Activated CD8-positive, alpha-beta memory T cell treated with anti-CD3 and anti-CD28 coated beads, Interleukin-2, amount 50 U/mL, for 24 hours (primary cell): Measurements from ENCODE around the gene NDN.
"Not testable (repeated sequence)": the region's sequence is repeated elsewhere in the genome, so short reads cannot be mapped to it uniquely, and the experiment has no call there.

Experiments used
- DNase-seq: peaks from one replicate; pipeline ENCODE4 v3.0.0-alpha.2; 2020; ENCODE audit errors: extremely low read depth

NDN gene, protein sequence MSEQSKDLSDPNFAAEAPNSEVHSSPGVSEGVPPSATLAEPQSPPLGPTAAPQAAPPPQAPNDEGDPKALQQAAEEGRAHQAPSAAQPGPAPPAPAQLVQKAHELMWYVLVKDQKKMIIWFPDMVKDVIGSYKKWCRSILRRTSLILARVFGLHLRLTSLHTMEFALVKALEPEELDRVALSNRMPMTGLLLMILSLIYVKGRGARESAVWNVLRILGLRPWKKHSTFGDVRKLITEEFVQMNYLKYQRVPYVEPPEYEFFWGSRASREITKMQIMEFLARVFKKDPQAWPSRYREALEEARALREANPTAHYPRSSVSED

DNA sequence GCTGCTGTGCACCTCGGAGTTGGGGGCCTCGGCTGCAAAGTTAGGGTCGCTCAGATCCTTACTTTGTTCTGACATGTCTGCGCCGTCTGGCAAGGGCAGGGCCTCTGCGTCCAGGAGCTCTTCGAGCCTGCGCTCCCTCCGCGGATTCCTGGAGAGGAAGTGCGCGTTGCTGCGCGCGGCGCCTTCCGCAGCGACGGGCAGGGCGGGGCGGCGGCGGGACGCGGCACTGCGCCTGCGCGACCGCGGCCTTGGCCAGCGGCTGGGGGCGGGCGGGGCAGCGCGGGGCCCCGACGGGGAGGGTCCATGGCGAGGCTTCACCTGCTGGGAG, at the start of gene NDN:
Gene NDN, minus strand, starts transcription at position 163 of the 328 bp plus-strand sequence. Its CDS starts 88 bp downstream, at position 75.
- DNase-seq = no peak

DNA sequence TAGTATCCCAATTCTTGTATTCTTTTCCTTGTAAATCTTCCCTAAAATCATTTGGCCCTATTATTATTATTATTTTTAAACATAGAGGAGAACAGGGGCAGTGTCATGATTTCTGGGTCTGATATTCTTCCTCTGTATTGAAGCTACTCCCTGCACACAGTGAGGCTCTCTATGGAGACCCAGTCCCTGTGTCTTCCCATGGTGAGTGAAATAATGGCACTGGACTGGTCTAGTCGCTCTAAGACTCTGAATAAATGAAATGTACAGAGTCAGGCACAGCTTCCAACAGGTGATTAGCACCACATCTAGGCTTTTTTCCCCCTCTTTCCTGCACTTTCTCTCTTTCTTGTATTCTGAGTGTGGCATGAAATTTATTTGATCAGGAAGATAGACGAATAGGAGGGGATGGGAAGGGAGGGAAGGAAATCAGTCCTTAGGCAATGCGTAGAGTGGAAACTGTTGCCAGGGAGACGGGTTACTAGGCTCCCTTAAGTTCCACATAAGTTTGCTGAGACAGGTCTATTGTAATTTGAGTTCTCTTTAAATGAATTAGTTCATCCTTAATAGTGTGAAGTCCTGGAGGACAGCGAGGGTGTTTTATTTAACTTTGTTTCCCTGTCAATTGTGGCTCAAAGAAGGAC, 49.0 kb upstream of the NDN start:
- no peak for DNase-seq

DNA sequence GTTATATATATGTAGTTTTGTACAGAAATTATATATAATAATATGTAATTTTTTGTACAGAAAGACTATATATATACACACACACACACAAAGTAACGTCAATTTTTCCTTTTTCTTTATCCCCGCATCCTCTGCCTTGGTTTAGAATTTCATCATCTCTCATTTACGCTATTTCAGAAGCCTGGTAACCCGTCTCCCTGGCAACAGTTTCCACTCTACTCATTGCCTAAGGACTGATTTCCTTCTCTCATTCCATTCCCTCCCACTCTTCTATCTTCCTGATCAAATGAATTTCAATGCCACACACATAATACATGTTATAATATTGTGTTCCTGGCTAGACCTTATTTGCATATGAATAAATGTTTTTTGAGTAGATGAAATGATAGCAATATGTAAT, 47.8 kb upstream of the NDN start:
- DNase-seq = no peak

DNA sequence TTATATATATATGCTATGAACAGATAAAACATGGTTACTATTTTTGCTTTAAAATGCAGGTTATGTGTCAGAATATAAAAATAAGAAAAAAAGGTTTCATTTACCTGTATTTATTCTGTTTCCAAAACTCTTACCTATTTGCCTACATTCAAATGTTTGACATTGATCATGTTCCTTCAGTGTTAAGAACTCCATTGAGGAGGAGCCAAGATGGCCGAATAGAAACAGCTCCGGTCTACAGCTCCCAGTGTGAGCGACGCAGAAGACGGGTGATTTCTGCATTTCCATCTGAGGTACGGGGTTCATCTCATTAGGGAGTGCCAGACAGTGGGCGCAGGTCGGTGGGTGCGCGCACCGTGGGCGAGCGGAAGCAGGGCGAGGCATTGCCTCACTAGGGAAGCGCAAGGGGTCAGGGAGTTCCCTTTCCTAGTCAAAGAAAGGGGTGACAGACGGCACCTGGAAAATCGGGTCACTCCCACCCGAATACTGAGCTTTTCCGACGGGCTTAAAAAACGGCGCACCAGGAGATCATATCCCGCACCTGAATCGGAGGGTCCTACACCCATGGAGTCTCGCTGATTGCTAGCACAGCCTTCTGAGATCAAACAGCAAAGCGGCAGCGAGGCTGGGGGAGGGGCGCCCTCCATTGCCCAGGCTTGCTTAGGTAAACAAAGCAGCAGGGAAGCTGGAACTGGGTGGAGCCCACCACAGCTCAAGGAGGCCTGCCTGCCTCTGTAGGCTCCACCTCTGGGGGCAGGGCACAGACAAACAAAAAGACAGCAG, 27.0 kb upstream of the NDN start:
- not testable (repeated sequence) for DNase-seq

DNA sequence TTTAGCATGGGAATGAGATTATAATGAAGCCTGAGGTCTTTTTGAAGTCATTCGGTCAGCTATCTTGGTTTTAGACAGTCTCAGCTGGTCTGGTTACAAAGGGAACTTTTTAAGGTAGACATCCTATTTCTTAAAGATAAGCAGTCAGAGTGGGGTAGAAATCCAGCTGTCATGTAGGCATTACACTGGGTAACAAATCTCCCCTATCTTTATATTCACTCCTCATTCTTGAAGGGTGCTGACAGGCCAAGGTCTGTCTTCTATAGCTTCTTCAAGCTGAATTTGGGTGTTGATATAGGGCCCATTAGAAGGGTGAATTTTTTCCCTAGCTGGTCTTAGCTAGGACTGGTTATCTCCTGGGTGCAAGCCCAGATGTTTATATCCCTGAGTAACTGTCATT, 21.2 kb upstream of the NDN start:
- no peak for DNase-seq

DNA sequence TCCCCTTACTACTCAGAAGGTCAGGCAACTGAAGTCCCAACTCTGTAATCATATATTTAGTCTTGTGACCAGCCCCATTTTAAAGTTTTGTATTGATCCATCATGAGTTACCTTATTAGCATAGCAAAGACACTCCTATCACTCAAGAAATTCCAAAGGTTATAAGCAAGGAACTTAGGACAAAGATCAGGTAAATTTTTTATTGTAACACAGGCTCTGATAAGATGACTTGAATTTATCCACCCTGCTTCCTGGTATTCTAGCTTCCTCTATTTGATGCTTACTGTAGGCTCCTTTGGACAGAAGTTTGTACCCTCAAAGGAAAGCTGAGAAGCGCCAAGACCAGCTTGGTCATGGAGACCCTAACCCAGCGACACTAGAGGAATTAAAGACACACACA, 8.2 kb upstream of the NDN start:
- no peak for DNase-seq

DNA sequence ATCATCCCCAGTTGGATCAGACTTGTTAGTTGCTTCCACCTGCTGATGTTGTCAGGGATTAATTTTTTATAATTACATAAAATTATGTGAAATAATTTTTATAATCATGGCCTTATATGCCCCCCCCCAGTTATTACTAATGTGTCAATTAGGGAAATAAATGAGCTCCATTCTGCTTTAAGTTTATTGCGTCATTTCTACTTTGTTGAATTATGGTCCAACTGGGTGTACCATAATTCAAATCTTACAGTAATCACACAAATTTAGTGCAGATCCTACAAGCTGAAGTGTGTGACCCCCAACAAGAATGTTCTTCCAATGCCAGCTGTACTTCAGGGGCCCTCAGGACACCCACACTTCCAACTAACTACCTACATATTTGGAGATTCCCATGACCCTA, 7.5 kb upstream of the NDN start:
- DNase-seq = no peak

DNA sequence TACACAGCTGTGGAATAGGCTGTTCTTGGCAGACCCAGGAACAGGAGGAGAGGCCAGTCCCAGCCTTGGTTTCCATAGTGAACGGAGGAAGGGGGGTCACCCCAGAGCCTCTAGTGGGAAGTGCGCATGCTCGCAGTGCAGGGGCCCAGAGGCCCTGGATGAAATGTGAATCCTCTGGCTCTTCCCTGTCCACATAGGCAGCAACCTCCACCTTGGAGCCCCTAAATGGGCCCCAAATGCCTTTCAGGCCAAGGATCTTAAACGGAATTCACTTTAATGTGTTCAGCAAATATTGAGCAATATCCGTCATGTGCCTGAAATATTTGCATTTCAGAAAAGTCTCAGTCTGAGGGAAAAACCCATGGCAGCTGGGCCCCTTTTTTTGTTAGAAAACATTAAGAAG, 3.3 kb upstream of the NDN start:
- DNase-seq = no peak

DNA sequence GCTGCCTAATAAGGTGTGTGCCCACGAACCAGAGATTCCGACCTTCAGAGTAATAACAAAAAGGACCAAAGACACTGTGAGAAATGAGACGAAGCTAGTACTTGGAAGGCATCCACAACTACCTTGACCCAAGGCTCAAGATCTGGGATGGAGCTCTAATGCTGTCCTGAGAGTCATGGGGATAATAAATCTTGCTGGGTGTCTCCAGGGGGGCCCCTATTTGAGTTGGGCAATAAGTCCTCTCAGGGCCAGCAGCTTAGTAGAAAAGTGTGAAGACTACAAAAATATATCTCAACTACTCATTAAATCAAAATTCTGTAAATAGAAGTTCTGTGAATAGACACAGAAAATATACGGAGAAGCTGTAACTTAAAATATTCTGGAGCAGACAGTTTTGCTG, 2.9 kb upstream of the NDN start:
- no peak for DNase-seq

DNA sequence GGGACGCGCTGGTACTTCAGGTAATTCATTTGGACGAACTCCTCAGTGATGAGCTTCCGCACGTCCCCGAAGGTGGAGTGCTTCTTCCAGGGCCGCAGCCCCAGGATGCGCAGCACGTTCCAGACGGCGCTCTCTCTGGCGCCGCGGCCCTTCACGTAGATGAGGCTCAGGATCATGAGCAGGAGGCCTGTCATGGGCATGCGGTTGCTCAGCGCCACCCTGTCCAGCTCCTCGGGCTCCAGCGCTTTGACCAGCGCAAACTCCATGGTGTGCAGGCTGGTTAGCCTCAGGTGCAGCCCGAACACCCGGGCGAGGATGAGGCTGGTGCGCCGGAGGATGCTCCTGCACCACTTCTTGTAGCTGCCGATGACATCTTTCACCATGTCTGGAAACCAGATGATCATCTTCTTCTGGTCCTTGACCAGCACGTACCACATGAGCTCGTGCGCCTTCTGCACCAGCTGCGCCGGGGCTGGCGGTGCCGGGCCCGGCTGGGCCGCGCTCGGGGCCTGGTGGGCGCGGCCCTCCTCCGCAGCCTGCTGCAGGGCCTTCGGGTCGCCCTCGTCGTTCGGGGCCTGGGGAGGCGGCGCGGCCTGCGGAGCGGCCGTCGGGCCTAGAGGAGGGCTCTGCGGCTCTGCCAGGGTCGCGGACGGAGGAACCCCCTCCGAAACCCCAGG, 501 bp downstream of the NDN start:
- no peak for DNase-seq

DNA sequence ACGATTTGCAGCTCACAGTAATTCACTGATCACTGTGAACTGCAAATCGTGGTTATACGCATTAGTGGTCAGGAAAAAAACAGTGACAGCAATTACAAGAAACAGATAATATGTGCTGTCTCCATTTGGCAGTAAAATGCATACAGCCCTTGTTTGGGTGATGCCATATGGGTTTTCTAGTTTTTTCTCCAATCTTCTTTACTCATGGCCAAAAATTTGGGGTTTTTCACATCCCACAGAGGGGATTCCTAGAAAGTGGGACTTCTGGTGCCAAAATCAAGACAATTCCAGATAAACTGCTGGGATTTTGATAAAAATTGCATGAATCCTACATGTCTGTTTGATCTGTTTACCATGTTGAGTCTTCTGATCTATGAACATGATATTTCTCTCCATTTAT, 15.6 kb downstream of the NDN start:
- DNase-seq = no peak

DNA sequence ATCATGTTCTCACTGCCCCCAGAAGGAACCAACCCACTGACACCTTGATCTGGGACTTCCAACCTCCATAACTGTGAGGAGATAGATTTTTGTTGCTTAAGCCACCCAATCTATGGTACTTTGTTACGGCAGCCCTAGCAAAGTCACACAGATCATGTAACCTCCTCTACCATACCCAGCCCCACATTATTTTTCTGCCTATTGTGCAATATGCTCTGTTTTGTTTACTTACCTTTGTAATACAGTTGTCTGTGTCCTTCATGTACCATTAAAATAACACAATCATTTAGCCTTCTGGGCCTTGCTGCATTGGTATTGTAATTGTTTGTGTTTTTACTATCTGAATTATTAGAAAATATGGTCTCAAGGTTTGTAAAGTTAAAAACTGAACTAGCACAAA, 16.1 kb downstream of the NDN start:
- DNase-seq = no peak

DNA sequence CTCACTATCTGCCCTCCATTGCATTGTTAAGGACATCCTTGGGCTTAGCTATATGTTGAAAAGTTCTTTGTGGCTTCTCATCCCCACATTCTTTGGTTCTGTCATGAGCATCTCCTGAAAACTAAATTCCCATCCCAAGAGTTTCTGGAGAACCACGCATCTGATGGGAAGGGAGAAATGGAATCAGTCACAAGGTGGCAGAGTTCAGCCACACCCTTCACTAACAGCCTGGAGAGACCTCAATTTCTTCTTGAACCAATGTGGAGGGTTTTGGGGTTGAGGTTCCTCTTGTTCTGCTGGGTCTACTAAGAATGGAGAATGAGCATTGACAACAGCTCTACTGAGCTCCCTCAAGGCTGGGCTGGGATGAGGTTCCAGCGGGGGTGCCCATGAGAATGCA, 23.9 kb downstream of the NDN start:
- DNase-seq = no peak

DNA sequence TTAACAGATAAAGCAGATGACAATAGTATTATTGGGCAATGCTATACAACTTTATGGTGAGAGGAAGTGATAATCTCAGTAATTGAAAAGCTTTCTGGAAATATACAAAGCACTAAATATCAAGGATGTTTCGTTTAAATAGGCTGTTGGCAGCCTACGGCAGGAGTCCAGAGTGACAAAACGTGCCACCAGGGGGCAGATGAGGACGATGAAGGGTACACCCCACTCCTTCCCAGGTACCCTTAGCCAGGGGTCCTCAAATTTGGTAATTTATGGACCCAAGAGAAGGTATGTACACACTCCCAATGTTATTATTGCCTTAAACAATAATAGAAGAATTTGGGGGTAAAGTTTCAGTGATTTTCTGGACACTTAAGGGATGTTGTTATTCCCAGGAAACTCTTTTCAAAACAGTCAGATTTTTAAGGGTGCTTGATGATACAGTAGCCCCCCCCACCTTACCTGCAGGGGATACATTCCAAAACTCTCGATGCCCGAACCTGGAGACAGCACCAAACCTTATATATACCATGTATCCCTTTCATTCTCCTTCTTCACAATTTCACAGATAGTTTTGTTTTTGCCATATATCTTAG, 38.1 kb downstream of the NDN start:
- DNase-seq = no peak

DNA sequence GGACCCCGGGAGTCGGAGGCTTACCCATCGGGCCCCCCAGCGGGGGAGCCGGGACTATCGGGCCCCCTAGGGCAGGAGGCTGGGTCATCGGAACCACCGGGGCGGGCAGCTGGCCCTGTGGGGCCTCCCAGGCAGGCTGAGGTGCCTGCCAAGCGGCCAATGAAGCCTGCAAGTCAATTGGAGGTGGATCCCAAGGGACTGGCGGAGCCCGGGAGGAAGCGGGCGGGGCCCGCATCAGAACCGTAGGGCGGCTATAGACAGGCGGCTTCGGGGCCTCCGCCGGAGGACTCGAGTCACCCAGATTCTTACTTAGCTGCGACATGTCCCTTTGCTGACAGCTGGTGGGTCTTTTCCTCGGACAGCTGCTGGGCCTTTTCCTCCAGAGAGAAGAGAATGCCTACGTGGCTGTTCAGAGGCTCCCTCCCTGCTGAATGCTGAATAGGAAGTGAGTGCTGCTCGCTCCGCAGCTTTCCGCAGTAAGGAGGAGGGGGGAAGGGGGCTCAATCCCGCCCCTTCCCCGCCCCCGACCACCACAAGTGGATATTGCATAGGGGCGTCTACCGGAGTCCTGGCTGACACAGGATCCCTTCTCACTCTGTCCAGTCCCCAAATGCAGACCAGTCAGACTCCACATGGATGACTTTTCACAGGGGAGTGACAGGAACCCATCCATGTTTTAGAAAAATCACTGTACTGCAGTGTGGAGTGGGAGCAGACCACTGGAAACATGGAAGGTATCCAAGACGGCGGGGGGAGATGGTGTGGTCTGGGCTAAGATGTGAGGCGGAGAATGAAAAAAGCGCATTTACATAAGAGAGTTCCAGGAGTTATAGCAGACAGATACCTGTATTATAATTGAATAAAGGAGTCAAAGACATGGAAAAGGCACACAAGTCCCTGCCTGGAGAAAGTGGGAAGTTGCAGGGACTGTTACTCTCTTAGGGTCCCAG, 39.4 kb downstream of the NDN start, which contains the start of gene MAGEL2:
Gene MAGEL2, minus strand, starts transcription at position 447 of the 950 bp plus-strand sequence. Its CDS starts 125 bp downstream, at position 322.
- DNase-seq = no peak

DNA sequence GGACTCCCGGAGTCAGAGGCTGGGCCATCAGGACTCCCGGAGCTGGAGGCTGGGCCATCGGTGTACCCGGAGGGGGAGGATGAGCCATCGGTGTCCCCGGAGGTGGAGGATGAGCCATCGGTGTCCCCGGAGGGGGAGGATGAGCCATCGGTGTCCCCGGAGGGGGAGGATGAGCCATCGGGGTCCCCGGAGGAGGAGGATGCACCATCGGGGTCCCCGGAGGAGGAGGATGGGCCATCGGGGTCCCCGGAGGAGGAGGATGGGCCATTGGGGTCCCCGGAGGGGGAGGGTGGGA, 40.2 kb downstream of the NDN start:
- no peak for DNase-seq

DNA sequence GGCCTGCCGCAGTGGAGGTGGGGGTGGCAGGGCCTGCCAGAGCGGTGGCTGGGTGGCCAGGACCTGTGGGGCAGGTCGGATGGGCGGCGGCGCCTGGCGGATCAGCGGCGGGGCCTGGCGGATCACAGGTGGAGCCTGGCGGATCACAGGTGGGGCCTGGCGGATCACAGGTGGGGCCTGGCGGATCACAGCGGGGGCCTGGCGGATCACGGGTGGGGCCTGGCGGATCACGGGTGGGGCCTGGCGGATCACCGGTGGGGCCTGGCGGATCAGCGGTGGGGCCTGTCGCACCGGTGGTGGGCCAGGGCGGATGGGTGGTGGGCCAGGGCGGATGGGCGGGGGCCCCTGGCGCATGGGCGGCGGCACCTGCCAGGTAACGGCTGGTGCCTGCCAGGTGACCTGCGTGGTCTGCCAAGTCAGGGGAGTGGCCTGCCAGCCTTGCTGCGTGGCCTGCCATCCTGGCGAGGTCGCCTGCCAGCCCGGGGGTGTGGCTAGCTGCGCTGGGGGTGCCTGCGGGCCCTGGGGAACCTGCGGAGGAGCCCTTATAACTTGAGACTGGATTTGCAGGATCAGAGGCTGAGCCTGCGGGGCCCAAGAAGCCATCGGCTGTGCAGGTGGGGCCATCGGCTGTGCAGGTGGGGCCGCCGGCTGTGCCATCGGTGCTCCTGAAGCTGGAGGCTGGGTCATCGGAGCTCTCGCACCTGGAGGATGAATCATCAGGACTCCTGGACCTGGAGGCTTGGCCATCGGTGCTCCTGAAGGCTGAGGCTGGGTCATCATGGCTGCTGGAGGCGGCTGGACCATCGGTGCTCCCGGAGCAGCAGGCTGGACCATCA, 40.7 kb downstream of the NDN start:
- DNase-seq = no peak

DNA sequence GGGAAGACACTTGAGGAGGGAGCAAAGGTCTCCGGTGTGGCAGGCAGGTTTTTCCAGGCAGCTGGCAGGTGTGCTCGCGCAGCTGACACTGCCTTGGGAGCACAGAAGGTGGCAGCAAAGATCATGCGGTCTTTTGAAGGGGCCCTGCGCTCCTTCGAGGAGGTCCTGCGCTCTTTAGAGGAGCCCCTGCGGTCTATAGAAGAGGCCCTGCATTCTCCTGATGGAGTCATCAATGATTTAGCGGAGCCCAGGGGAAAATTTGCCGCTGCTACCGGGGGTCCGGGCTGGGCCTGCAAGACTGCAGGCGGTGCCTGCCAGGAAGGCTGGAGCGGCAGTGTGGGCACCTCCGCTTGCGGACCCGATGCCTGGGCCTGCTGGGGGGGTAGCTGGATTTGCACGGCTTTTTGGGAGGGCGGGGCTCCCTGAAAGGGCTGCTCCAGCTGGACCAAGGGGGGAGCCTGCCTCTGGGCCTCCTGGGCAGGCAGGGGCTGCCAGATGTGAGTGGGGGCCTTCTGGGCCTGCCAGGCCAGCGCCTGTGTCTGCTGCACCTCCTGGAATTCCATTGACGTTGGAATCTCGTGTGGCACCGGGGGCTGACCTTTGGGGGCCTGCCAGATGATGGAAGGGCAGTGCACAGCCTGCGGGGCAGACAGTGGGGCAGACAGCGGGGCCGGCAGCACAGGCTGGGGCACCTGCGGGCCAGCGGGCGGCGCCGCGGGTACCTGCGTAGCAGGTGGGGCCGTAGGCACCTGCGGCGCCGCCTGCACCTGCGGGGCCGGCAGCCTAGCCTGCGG, 41.5 kb downstream of the NDN start:
- DNase-seq = no peak

DNA sequence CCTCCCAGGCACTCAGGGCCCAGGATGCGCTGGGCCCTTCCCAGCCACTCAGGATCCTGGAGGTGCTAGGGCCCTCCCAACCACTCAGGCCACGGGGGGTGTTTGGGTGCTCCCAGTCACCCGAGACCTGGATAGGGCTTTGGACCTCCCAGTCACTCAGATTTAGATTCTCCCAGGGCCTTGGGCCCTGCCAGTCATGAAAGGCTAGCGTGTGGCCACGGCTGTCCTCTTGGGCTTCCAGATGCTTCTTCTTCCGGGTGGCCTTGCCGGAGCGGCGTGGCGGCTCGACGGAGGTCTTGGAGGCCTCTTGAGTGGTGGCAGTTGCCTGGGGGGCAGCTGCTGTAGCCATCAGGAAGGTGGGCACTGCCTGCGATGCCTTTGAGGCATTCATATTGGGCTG, 42.3 kb downstream of the NDN start:
- DNase-seq = no peak
